ENCODE results near the gene PITPNM3. TPM values are rescaled to one million over a fixed set of nuclear protein-coding genes. Genes with fewer than 3 reads are reported as not detected.

The PITPNM3 gene
- total and polyA plus RNA-seq, 2 experiments from 2014 or later = 1.0 to 1.5 TPM

DNA sequence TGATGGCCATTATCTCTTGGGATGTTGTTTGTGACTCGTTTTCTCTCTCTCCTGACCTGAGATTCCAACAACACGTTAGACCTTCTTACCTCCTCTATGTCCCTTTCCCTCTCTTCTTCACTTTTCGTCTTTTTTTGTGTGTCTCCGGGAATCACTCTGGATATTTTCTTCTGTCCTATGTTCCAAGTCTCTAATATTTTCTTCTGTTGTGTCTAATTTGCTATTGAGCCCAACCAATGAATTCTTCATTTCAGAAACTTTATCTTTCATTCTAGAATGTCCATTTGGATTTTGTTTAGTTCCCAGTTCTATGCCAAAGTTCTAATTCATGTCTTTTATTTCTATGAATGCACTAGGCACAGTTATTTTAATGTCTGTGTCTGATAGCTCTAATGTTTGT lies 27.1 kb upstream of the PITPNM3 start (continued):
- no peak for TF ChIP-seq REST (IDR thresholded peaks at IDR 0.05; ENCODE audit: unreplicated experiment)
- no peak for TF ChIP-seq JUNB (IDR thresholded peaks at IDR 0.05; ENCODE audit: unreplicated experiment)
- no peak for TF ChIP-seq POLR2AphosphoS5 (IDR thresholded peaks at IDR 0.05; ENCODE audit: low read depth)
- no peak for TF ChIP-seq NANOG (IDR thresholded peaks at IDR 0.05; ENCODE audit: borderline replicate concordance)
- no peak for TF ChIP-seq ZNF114 (CRISPR knock-in tag; IDR thresholded peaks at IDR 0.05)
- TF ChIP-seq, protein P1, sequence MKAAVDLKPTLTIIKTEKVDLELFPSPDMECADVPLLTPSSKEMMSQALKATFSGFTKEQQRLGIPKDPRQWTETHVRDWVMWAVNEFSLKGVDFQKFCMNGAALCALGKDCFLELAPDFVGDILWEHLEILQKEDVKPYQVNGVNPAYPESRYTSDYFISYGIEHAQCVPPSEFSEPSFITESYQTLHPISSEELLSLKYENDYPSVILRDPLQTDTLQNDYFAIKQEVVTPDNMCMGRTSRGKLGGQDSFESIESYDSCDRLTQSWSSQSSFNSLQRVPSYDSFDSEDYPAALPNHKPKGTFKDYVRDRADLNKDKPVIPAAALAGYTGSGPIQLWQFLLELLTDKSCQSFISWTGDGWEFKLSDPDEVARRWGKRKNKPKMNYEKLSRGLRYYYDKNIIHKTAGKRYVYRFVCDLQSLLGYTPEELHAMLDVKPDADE (IDR thresholded peaks at IDR 0.05) = no peak
- no peak for TF ChIP-seq ZNF331 (CRISPR knock-in tag; IDR thresholded peaks at IDR 0.05; ENCODE audit: low read depth)

- Histone ChIP-seq H3K4me1 (ENCODE audit: insufficient read depth) (peaks cover 7% of the 10 kb centered on the region; the same call in 1 of the 2 replicates), H4K20me1 (replicated peaks; ENCODE audit: insufficient read depth) (no peaks in the 10 kb centered on the region; the same call in 1 of the 2 replicates), H3K4me2 (no peak overlapping the region), H3K36me3 (ENCODE audit: insufficient read depth) (peaks cover 34% of the 10 kb centered on the region), H2AFZ (no peak overlapping the region), H3K9me2 (ENCODE audit: insufficient read depth) (no peaks in the 10 kb centered on the region), H3F3A (replicated peaks; ENCODE audit: low read depth) (no peaks in the 10 kb centered on the region), H3K4me3 (no peak overlapping the region), H3K79me2 (replicated peaks; ENCODE audit: insufficient read depth) (no peaks in the 10 kb centered on the region), H3K27me3 (ENCODE audit: insufficient read depth) (no peaks in the 10 kb centered on the region), H3K27ac (ENCODE audit: low read depth) (no peak overlapping the region)
- no peak for TF ChIP-seq EZH2 (IDR thresholded peaks at IDR 0.05; ENCODE audit: low read depth, unreplicated experiment)
- no peak for TF ChIP-seq STAT1 (IDR thresholded peaks at IDR 0.05; ENCODE audit: unreplicated experiment)
- TF ChIP-seq EZH2phosphoT487 (IDR thresholded peaks at IDR 0.05; ENCODE audit: unreplicated experiment) = no peak
- no peak for TF ChIP-seq ZNF462 (CRISPR knock-in tag; IDR thresholded peaks at IDR 0.05)
- no peak for TF ChIP-seq REST (IDR thresholded peaks at IDR 0.05; ENCODE audit: unreplicated experiment)
- no peak for TF ChIP-seq ZNF331 (CRISPR knock-in tag; IDR thresholded peaks at IDR 0.05; ENCODE audit: low read depth)
- no peak for TF ChIP-seq JUNB (IDR thresholded peaks at IDR 0.05; ENCODE audit: unreplicated experiment)
- Mint-ChIP-seq H3K4me1 (peaks cover 21% of the 10 kb centered on the region), H3K27ac (no peak overlapping the region), H3K27me3 (ENCODE audit: insufficient read depth, low read depth, poor library complexity) (no peaks in the 10 kb centered on the region), H3K4me3 (no peak overlapping the region), H3K9me3 (peaks cover 17% of the 10 kb centered on the region), H3K36me3 (ENCODE audit: low read depth) (peaks cover 71% of the 10 kb centered on the region)
- no peak for DNase-seq (ENCODE audit: low spot score)
- ATAC-seq = no peak
Observed at GRCh38 chr17:6580625-6581024, 24.3 kb upstream of the PITPNM3 start.
